ENCODE measurements around the gene PUS7L. TPM values are rescaled to one million over a fixed set of nuclear protein-coding genes. Genes with fewer than 3 reads are reported as not detected.
A peak's percentile ranks its signal among the peaks of the same experiment; 100 is the strongest.

The PUS7L gene
- total and polyA plus RNA-seq, 2 of the 13 experiments (the other 11 are each of a cell fraction or from before 2014, with no cell fraction given): 6.5 to 37.6 TPM

DNA sequence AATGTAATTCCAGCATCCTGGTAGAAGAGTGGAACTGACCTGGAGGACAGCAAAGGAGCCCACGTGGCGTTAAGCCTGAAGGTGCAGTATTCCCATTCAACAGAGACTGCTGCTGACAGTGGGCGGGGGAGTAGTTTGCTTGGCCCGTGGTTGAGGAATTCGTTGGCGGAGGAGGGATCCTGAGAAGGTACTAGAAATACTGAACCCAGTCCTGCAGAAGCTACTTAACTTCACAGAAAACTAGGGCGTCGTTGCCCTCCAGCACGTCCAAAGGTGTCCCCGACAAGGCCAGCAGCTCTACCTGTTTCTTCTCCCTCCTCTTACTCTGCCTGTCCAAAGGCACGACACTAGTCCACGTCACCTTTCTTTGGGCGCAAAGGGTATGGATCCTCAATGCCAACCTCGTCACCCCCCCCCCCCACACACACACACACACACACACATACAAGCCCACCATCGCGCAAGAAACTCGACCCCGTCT, 303 bp downstream of the PUS7L start (continued):
- TF ChIP-seq, protein P1, sequence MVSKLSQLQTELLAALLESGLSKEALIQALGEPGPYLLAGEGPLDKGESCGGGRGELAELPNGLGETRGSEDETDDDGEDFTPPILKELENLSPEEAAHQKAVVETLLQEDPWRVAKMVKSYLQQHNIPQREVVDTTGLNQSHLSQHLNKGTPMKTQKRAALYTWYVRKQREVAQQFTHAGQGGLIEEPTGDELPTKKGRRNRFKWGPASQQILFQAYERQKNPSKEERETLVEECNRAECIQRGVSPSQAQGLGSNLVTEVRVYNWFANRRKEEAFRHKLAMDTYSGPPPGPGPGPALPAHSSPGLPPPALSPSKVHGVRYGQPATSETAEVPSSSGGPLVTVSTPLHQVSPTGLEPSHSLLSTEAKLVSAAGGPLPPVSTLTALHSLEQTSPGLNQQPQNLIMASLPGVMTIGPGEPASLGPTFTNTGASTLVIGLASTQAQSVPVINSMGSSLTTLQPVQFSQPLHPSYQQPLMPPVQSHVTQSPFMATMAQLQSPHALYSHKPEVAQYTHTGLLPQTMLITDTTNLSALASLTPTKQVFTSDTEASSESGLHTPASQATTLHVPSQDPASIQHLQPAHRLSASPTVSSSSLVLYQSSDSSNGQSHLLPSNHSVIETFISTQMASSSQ (IDR thresholded peaks at IDR 0.05; ENCODE audit: low read depth): no peak
- TF ChIP-seq, protein P1 (CRISPR knock-in tag; IDR thresholded peaks at IDR 0.05; ENCODE audit: borderline replicate concordance): 0 out of 2 replicates have a peak, but pooled peaks have one; percentile 3
- TF ChIP-seq SMYD3 (CRISPR knock-in tag; IDR thresholded peaks at IDR 0.05): no peak
- 0 out of 2 replicates have a peak, but pooled peaks have one; percentile 31 for TF ChIP-seq ZNF354B (CRISPR knock-in tag; IDR thresholded peaks at IDR 0.05)
- TF ChIP-seq ZNF652 (CRISPR knock-in tag; IDR thresholded peaks at IDR 0.05; ENCODE audit: borderline replicate concordance, low read depth): no peak
- TF ChIP-seq, protein P2, sequence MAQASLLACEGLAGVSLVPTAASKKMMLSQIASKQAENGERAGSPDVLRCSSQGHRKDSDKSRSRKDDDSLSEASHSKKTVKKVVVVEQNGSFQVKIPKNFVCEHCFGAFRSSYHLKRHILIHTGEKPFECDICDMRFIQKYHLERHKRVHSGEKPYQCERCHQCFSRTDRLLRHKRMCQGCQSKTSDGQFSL (CRISPR knock-in tag; IDR thresholded peaks at IDR 0.05): peak; percentile 12; the same call in 1 of the 2 replicates
- TF ChIP-seq SOX6 (IDR thresholded peaks at IDR 0.05): no peak
- no peak; the same call in 1 of the 2 replicates for TF ChIP-seq SOX6 (CRISPR knock-in tag; IDR thresholded peaks at IDR 0.05)
- no peak for TF ChIP-seq PRMT3 (CRISPR knock-in tag; IDR thresholded peaks at IDR 0.05; ENCODE audit: borderline replicate concordance, low read depth)
- no peak for TF ChIP-seq BRCA1 (CRISPR knock-in tag; IDR thresholded peaks at IDR 0.05)
- no peak for TF ChIP-seq ZNF263 (CRISPR knock-in tag; IDR thresholded peaks at IDR 0.05)
- no peak for TF ChIP-seq SNAPC2 (CRISPR knock-in tag; IDR thresholded peaks at IDR 0.05)
- no peak for TF ChIP-seq HIVEP1 (CRISPR knock-in tag; IDR thresholded peaks at IDR 0.05)
- no peak for TF ChIP-seq ZBTB4 (CRISPR knock-in tag; IDR thresholded peaks at IDR 0.05; ENCODE audit: borderline replicate concordance)
- no peak for TF ChIP-seq NFATC3 (CRISPR knock-in tag; IDR thresholded peaks at IDR 0.05)
- TF ChIP-seq ATAD3A (CRISPR knock-in tag; IDR thresholded peaks at IDR 0.05): no peak
- TF ChIP-seq HES4 (CRISPR knock-in tag; IDR thresholded peaks at IDR 0.05; ENCODE audit: borderline replicate concordance): 0 out of 2 replicates have a peak, but pooled peaks have one; percentile 25
- no peak for TF ChIP-seq GFI1 (CRISPR knock-in tag; IDR thresholded peaks at IDR 0.05; ENCODE audit: borderline replicate concordance)
- TF ChIP-seq MYC (CRISPR knock-in tag; IDR thresholded peaks at IDR 0.05; ENCODE audit: borderline replicate concordance): peak; percentile 62
- TF ChIP-seq, protein P3, sequence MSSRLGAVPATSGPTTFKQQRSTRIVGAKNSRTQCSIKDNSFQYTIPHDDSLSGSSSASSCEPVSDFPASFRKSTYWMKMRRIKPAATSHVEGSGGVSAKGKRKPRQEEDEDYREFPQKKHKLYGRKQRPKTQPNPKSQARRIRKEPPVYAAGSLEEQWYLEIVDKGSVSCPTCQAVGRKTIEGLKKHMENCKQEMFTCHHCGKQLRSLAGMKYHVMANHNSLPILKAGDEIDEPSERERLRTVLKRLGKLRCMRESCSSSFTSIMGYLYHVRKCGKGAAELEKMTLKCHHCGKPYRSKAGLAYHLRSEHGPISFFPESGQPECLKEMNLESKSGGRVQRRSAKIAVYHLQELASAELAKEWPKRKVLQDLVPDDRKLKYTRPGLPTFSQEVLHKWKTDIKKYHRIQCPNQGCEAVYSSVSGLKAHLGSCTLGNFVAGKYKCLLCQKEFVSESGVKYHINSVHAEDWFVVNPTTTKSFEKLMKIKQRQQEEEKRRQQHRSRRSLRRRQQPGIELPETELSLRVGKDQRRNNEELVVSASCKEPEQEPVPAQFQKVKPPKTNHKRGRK (CRISPR knock-in tag; IDR thresholded peaks at IDR 0.05): no peak
- TF ChIP-seq, protein P4, sequence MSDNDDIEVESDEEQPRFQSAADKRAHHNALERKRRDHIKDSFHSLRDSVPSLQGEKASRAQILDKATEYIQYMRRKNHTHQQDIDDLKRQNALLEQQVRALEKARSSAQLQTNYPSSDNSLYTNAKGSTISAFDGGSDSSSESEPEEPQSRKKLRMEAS (IDR thresholded peaks at IDR 0.05): peak; percentile 73
- no peak; the same call in 1 of the 2 replicates for TF ChIP-seq ZSCAN31 (CRISPR knock-in tag; IDR thresholded peaks at IDR 0.05; ENCODE audit: low read depth)

Measured in HepG2 (cell line).